Astrocyte of the cerebellum (primary cell): ENCODE results near the gene HSPA1B.
"Not testable (repeated sequence)": the region's sequence is repeated elsewhere in the genome, so short reads cannot be mapped to it uniquely, and the experiment has no call there.

ENCODE experiments used
- DNase-seq: peaks from one replicate; pipeline ENCODE4 v3.0.0-alpha.2; 2011; ENCODE audit warnings: low read depth
- H3K4me3 ChIP-seq: 2 replicates; pipeline ENCODE4 v1.5.1; 2011; ENCODE audit warnings: mild to moderate bottlenecking, low read depth, low read length, moderate library complexity
- CTCF ChIP-seq: IDR thresholded peaks from 2 replicates; pipeline ENCODE4 v1.5.1; 2012; ENCODE audit warnings: low read length, low read depth, moderate library complexity, mild to moderate bottlenecking; ENCODE audit errors: missing control alignments
- in situ Hi-C: cut with HindIII; loops from 2 replicates; pipeline ENCODE4 v1.10.0; 2017; ENCODE audit warnings: low sequenced_read_pairs

HSPA1B gene

DNA sequence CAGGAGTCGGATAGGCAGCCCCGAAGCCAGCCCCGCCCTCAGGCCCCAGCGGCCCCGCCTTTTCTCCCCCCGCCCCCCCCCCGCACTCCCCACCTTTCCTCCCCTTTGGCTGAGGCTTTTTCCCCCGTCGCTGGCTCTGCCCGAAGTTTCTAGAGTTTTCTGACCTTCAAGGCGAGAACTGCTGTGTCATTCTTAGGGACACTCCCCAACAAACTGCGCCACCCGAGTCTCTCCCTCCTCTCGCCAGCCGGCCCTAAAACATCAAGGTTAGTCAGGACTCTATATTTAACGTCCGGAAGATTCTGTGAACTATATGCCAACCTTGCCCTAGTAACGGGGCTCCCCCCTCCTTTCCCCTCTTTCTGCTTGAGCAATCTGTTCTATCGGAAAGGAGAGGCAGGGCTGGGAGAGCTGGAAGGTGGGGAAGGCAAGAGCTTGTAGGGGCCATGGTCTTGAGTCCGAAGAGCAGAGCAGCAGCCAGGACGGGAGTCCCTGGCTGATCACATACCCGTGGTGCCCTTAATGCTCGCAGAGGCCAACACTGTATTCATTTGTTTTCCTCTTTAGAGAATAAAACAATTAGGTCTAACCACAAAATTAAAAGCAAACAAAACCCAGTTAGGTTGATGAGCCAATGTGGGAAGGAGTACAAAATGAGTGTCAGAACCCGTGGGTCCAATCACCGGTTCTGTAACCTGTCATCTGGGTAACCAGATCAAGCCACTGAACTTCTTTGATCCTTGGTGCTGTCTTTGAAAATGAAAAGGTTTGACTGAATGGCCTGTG lies 5.3 kb upstream of the HSPA1B start:
- in situ Hi-C loops = no loop called here
- DNase-seq = no peak
- H3K4me3 ChIP-seq = peak overlapping the region; percentile 58
- TF ChIP-seq CTCF = no peak

DNA sequence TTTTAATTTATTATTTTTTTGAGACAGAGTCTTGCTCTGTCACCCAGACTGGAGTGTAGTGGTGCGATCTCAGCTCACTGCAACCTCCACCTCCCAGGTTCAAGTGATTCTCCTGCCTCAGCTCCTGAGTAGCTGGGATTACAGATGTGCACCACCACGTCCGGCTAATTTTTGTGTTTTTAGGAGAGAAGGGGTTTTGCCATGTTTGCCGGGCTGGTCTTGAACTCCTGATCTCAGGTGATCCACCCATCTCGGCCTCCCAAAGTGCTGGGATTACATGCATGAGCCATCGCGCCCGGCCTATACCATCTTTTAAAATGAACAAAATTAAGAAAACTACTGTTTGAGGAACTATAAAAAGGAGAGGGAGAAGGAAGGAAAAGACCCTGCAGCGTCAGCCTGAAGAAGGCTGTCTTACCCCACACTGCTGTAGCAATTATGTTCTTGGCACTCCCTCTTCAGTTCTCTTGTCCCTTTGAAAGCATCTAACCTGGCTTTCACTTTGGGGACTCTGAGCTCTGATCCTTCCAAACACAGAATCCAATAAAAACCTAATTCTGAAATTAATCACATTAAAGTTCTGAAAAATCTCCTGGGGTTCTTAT lies 3.8 kb upstream of the HSPA1B start:
- DNase-seq, in situ Hi-C loops, H3K4me3 ChIP-seq: not testable (repeated sequence)

GRCh38 chr6:31825553-31825952 lies 2.0 kb upstream of the HSPA1B start:
- in situ Hi-C loops = no loop called here
- no peak overlapping the region for H3K4me3 ChIP-seq
- no peak for DNase-seq
- no peak for TF ChIP-seq CTCF

DNA sequence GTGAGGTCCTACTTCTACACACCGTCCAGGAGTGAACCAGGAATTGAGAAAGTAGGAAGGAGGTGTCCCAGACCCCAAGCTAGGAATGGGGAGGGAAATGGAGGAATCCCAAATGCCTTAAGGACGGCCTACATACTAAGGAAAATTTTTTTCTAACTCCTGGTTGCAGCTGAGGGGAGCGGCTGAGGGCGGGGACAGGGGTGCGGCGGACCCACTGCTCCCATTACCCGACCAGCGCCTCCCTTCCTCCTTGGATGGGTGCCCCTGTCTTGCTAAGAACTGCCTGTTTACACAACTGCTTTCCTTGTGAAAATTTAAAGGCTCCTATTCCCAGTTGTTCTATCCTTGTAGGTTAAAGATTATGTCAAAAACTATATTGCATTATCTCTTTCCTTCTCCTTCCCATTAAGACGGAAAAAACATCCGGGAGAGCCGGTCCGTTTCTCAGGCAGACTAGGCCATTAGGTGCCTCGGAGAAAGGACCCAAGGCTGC lies 699 bp upstream of the HSPA1B start:
- in situ Hi-C loops = no loop called here
- no peak for TF ChIP-seq CTCF
- peak; percentile 80 for DNase-seq
- H3K4me3 ChIP-seq = peak overlapping the region; percentile 40

DNA sequence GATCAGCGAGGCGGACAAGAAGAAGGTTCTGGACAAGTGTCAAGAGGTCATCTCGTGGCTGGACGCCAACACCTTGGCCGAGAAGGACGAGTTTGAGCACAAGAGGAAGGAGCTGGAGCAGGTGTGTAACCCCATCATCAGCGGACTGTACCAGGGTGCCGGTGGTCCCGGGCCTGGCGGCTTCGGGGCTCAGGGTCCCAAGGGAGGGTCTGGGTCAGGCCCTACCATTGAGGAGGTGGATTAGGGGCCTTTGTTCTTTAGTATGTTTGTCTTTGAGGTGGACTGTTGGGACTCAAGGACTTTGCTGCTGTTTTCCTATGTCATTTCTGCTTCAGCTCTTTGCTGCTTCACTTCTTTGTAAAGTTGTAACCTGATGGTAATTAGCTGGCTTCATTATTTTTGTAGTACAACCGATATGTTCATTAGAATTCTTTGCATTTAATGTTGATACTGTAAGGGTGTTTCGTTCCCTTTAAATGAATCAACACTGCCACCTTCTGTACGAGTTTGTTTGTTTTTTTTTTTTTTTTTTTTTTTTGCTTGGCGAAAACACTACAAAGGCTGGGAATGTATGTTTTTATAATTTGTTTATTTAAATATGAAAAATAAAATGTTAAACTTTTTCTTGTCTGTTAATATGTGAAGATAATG lies 2.2 kb downstream of the HSPA1B start:
- no peak for TF ChIP-seq CTCF
- no peak for DNase-seq
- in situ Hi-C loops = no loop called here
- H3K4me3 ChIP-seq = peak overlapping the region; percentile 56

GRCh38 chr6:31830886-31831335 lies 3.4 kb downstream of the HSPA1B start:
- H3K4me3 ChIP-seq = peak overlapping the region; percentile 56
- DNase-seq = no peak
- no peak for TF ChIP-seq CTCF
- in situ Hi-C loops = no loop called here
